Left lobe of liver (tissue), 2 donors: Measurements from ENCODE around the gene BROX. TPM values are rescaled to one million over a fixed set of nuclear protein-coding genes. Genes with fewer than 3 reads are reported as not detected.

Experiments used
- ATAC-seq: fragments of 200-7000 bp; cut with Tn5 transposase; one replicate; pipeline ENCODE4 v1.9.1; 2020; ENCODE audit warnings: mild to moderate bottlenecking, moderate library complexity
- DNase-seq: peaks from one replicate; pipeline ENCODE4 v3.0.0-alpha.2; 2020; ENCODE audit warnings: low spot score
- total RNA-seq: library from RNA; stranded (reverse); gene quantifications from one replicate; pipeline ENCODE4 v1.2.1, GENCODE V29; 2021
- donor health status: DM: no; HTN: no; CAD: no; lungs with moderate emphysema.
- donor health status: DM: no; HTN: yes; CAD: no.

The BROX gene
- total RNA-seq, 1 donor from 2014 or later: 12.8 TPM

DNA sequence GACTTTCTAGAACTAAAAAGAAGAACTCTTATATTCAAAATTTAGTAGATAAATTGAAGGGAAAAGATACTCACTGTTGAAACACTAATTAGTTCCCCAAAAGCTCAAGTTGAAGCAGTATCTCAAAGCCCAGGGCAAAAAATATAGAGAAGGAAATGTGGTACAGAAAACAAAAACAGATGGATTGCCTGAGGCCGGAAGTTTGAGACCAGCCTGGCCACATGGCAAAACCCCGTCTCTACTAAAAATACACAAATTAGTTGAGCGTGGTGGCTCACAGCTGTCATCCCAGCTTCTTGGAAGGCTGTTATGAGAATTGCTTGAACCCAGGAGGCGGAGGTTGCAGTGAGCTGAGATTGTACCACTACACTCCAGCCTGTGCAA lies 60.6 kb downstream of the BROX start:
- no peak for ATAC-seq
- DNase-seq: no peak

DNA sequence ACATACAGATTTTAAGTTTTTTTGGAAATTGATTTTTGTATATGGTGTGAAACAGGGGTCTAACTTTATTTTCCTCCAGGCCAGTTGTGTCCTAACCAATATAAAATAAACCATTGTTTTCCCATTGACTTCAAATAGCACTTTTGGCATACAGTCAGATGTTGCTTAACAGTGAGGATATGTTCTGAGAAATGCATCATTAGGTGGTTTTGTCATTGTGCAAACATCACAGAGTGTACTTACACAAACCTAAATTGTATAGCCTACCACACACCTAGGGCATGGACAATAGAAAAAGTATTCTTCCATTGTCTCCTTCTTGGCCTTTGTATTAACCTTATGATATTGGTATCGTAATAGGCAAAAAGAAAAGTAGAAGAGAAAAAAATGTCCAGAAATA lies 65.1 kb downstream of the BROX start:
- ATAC-seq: no peak
- no peak for DNase-seq

DNA sequence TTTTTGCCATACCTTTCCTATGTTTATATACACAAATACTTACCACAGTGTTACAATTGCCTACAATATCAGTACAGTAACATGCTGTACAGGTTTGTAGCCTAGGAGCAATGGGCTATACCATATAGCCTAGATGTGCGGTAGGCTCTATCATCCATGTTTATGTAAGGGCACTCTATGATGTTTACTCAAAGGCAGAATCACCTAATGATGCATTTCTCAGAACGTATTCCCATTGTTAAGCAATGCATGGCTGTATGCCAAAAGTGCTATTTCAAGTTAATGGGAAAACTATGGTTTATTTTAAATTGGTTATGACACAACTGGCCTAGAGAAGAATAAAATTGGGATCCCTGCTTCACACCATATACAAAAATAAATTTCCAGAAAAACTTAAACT lies 65.6 kb downstream of the BROX start:
- ATAC-seq: no peak

DNA sequence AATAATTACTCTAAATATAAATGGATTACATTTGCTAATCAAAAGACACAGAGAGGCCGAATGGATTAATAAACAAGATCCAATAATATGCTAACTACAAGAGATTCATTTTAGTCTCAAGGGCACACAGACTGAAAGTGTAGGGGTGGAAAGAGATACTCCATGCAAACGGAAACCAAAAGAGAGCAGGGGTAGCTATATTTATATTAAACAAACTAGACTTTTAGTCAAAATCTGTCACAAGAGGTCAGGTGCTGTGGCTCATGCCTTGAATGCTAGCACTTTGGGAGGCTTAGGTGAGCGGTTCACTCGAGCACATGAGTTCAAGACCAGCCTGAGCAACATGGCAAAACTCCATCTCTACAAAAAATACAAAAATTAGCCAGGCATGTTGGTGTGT lies 68.9 kb downstream of the BROX start:
- ATAC-seq (no peak), DNase-seq (no peak)

More for the DNA sequence above, 65.6 kb downstream of the BROX start:
- DNase-seq: no peak

DNA sequence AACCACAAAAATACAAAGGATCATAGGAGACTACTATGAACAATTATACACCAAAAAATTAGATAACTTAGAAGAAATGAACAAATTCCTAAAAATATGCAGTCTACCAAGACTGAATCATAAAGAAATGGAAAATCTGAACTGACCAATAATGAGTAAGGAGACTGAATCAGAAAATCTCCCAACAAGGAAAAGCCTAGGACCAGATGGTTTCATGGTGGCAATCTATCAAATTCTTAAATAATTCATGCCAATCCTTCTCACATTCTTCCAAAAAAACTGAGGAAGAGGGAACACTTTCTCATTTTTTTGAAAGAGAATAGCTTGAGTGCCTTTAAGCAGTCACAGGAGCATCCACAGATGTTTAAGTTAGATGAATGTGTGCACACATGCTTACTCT lies 70.7 kb downstream of the BROX start:
- no peak for ATAC-seq

DNA sequence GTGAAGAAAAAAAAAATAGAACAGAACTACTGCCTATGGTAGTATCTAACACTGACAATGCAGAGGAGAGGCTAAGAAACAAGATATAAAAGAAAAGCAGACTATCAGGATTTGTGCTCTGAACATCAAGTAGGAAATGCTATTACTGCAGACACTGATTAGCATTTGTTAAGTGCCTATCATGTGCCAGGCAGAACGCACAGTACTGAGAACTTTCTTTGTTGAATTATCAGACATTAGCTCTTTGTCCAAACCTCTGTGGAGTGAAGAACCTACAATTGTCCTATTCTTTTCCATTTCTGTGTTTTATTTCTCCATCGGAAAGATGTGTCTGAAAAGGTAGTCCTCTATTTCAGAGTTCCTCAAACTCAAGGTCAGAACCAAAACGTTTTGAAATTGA lies 72.0 kb downstream of the BROX start:
- DNase-seq (no peak), ATAC-seq (no peak)

More for the DNA sequence above, 70.7 kb downstream of the BROX start:
- DNase-seq: no peak

Other genes with a start within 250 kb of the BROX start
- not detected for gene HHIPL2, start 164.5 kb upstream of the BROX start, total RNA-seq
- 2.2 TPM for gene TAF1A, start 122.6 kb upstream of the BROX start, total RNA-seq
- 89.7 TPM for gene MIA3, start 94.5 kb upstream of the BROX start, total RNA-seq
- gene AIDA, start 73 bp upstream of the BROX start, total RNA-seq: 28.0 TPM
- gene FAM177B, start 24.6 kb downstream of the BROX start, total RNA-seq: not detected
- gene DISP1, start 102.5 kb downstream of the BROX start, total RNA-seq: 3.4 TPM